ENCODE measurements around the gene RAB3C. TPM values are rescaled to one million over a fixed set of nuclear protein-coding genes. Genes with fewer than 3 reads are reported as not detected.
"Not testable (repeated sequence)": the region's sequence is repeated elsewhere in the genome, so short reads cannot be mapped to it uniquely, and the experiment has no call there.

The RAB3C gene
- total RNA-seq, 1 experiment from 2014 or later, result not detected

DNA sequence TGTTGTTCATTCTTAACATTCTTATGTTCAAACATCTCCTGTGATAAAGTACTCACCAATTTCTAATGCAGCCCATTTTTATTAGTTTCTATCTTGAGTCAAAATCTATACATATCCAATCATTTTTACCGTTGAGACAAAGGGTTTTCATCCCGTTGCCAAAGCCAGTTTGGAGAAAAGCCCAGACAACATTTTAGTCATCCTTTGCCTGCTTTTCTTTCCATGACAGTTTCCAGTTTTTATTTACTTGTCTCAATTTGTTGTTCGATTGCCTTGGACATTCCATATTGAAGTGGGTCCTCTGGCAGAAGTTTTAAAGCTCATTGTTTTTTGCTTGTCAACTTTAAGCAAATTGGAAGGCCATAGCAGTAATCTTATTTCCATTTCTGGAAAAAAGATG lies 123.9 kb downstream of the RAB3C start:
- intact Hi-C loops (cut with micrococcal nuclease; ENCODE audit: unreplicated experiment), result no loop called here
- no TSS peak for BruUV-seq (replicated peaks)
- ATAC-seq (no peak), DNase-seq (ENCODE audit: low read depth, low spot score) (no peak)
- POLR2A ChIA-PET, result no interaction called here
- in situ Hi-C loops (cut with HindIII; ENCODE audit: low pct_unique_long_range_greater_than_20kb, low sequenced_read_pairs), result no loop called here
- Histone ChIP-seq H3K27me3 (ENCODE audit: control insufficient read depth, insufficient read depth, low read length) (peaks cover 5% of the 10 kb centered on the region; the same call in 1 of the 2 replicates), H3K36me3 (ENCODE audit: control insufficient read depth, insufficient read depth, low read length) (no peaks in the 10 kb centered on the region), H3K9me3 (ENCODE audit: control insufficient read depth, insufficient read depth, low read depth, low read length) (no peaks in the 10 kb centered on the region), H3K27ac (ENCODE audit: low read length) (no peak overlapping the region), H3K4me1 (ENCODE audit: control insufficient read depth, insufficient read depth, low read length) (no peaks in the 10 kb centered on the region), H3K4me3 (ENCODE audit: low read depth in 2 of 2, low read length in 2 of 2) (no peak overlapping the region)
- TF ChIP-seq TCF7L2 (IDR thresholded peaks at IDR 0.05; ENCODE audit: low read depth, low read length) (no peak), SIN3A (IDR thresholded peaks at IDR 0.05; ENCODE audit: borderline replicate concordance, insufficient read depth, low read depth, low read length) (no peak), REST (IDR thresholded peaks at IDR 0.05; ENCODE audit: insufficient read depth in 1 of 2, low read depth in 2 of 2, low read length in 1 of 2) (no peak), POLR2AphosphoS5 (IDR thresholded peaks at IDR 0.05; ENCODE audit: low read depth, low read length) (no peak)
- TF ChIP-seq, protein P1, sequence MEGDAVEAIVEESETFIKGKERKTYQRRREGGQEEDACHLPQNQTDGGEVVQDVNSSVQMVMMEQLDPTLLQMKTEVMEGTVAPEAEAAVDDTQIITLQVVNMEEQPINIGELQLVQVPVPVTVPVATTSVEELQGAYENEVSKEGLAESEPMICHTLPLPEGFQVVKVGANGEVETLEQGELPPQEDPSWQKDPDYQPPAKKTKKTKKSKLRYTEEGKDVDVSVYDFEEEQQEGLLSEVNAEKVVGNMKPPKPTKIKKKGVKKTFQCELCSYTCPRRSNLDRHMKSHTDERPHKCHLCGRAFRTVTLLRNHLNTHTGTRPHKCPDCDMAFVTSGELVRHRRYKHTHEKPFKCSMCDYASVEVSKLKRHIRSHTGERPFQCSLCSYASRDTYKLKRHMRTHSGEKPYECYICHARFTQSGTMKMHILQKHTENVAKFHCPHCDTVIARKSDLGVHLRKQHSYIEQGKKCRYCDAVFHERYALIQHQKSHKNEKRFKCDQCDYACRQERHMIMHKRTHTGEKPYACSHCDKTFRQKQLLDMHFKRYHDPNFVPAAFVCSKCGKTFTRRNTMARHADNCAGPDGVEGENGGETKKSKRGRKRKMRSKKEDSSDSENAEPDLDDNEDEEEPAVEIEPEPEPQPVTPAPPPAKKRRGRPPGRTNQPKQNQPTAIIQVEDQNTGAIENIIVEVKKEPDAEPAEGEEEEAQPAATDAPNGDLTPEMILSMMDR (IDR thresholded peaks at IDR 0.05), result no peak
- CTCF ChIA-PET, result no interaction called here

GRCh38 chr5:58708456-58708855 lies 125.6 kb downstream of the RAB3C start:
- H3K27me3 ChIP-seq (ENCODE audit: control insufficient read depth, insufficient read depth, low read length), result peaks cover 4% of the 10 kb centered on the region; the same call in 1 of the 2 replicates
- ChIA-PET CTCF (no interaction called here), POLR2A (no interaction called here)
- in situ Hi-C loops (cut with HindIII; ENCODE audit: low pct_unique_long_range_greater_than_20kb, low sequenced_read_pairs), result no loop called here
- H3K36me3 ChIP-seq (ENCODE audit: control insufficient read depth, insufficient read depth, low read length), result no peaks in the 10 kb centered on the region
- intact Hi-C loops (cut with micrococcal nuclease; ENCODE audit: unreplicated experiment), result no loop called here
- no peaks in the 10 kb centered on the region for H3K4me1 ChIP-seq (ENCODE audit: control insufficient read depth, insufficient read depth, low read length)
- ATAC-seq (no peak), DNase-seq (ENCODE audit: low read depth, low spot score) (no peak)
- no peak overlapping the region for H3K27ac ChIP-seq (ENCODE audit: low read length)
- BruUV-seq (replicated peaks), result no TSS peak
- TF ChIP-seq, protein P1 (IDR thresholded peaks at IDR 0.05), result no peak
- TF ChIP-seq POLR2AphosphoS5 (IDR thresholded peaks at IDR 0.05; ENCODE audit: low read depth, low read length) (no peak), REST (IDR thresholded peaks at IDR 0.05; ENCODE audit: insufficient read depth in 1 of 2, low read depth in 2 of 2, low read length in 1 of 2) (no peak), TCF7L2 (IDR thresholded peaks at IDR 0.05; ENCODE audit: low read depth, low read length) (no peak), SIN3A (IDR thresholded peaks at IDR 0.05; ENCODE audit: borderline replicate concordance, insufficient read depth, low read depth, low read length) (no peak)
- no peak overlapping the region for H3K4me3 ChIP-seq (ENCODE audit: low read depth in 2 of 2, low read length in 2 of 2)
- peaks cover 3% of the 10 kb centered on the region; the same call in 1 of the 2 replicates for H3K9me3 ChIP-seq (ENCODE audit: control insufficient read depth, insufficient read depth, low read depth, low read length)

DNA sequence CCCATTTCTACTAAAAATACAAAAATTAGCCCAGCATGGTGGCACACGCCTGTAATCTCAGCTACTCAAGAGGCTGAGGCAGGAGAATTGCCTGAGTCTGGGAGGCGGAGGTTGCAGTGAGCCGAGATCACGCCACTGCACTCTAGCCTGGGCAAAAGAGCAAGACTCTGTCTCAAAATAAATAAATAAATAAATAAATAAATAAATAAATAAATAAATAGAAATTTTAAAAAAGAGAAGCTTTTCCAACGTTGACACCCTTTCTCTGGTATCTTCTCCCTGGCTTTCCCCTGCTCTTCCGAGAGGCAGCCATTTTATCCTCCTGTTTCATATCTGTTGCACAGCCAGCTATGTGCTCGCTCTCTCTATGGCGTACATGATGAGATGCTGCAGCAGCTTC lies 127.5 kb downstream of the RAB3C start:
- DNase-seq (ENCODE audit: low read depth, low spot score); H3K36me3 ChIP-seq (ENCODE audit: control insufficient read depth, insufficient read depth, low read length); CTCF ChIA-PET; H3K4me3 ChIP-seq (ENCODE audit: low read depth in 2 of 2, low read length in 2 of 2); H3K27ac ChIP-seq (ENCODE audit: low read length); in situ Hi-C loops (cut with HindIII; ENCODE audit: low pct_unique_long_range_greater_than_20kb, low sequenced_read_pairs); BruUV-seq (replicated peaks); POLR2A ChIA-PET; intact Hi-C loops (cut with micrococcal nuclease; ENCODE audit: unreplicated experiment); H3K27me3 ChIP-seq (ENCODE audit: control insufficient read depth, insufficient read depth, low read length); H3K4me1 ChIP-seq (ENCODE audit: control insufficient read depth, insufficient read depth, low read length); ATAC-seq: not testable (repeated sequence)
- peaks cover 10% of the 10 kb centered on the region; the same call in 1 of the 2 replicates for H3K9me3 ChIP-seq (ENCODE audit: control insufficient read depth, insufficient read depth, low read depth, low read length)

All from Panc1 (cell line).